H1 (cell line): ENCODE measurements around the gene ZSCAN22. TPM values are rescaled to one million over a fixed set of nuclear protein-coding genes. Genes with fewer than 3 reads are reported as not detected.
"Not testable (repeated sequence)": the region's sequence is repeated elsewhere in the genome, so short reads cannot be mapped to it uniquely, and the experiment has no call there.

ENCODE experiments used
- CTCF ChIA-PET: fragments of 300-600 bp; sonication (Branson Sonifier 250); formaldehyde crosslinking; loops from one replicate; lab custom pipeline; 2021; ENCODE audit not compliant: partially characterized antibody; lab: Charles Lee
- POLR2A ChIA-PET: fragments of 300-600 bp; sonication (Branson Sonifier 250); formaldehyde crosslinking; loops from one replicate; lab custom pipeline; 2021; ENCODE audit warnings: inconsistent platforms; ENCODE audit not compliant: partially characterized antibody; lab: Charles Lee
- DNase-seq, 2 experiments: peaks; one replicate each; pipeline versions ENCODE4 v3.0.0 to v3.0.0-alpha.2; 2010 to 2022; ENCODE audit warnings: low spot score in 2 of 2, low read depth in 1 of 2, mixed read lengths in 1 of 2
- FAIRE-seq: peaks from 2 replicates; lab custom pipeline; 2011; peaks lifted over from hg19 to GRCh38; lab: Jason Lieb, UNC
- H2AFZ ChIP-seq: 2 replicates; pipeline ENCODE4 v1.8.1; 2012; ENCODE audit warnings: low read length, inconsistent platforms
- H2AK5ac ChIP-seq: 2 replicates; pipeline ENCODE4 v1.6.1; 2013; ENCODE audit warnings: low read depth, low read length
- H2BK120ac ChIP-seq: replicated peaks from 2 replicates; pipeline ENCODE3; 2013; ENCODE audit warnings: low read depth, low read length, inconsistent platforms
- H2BK12ac ChIP-seq: 2 replicates; pipeline ENCODE4 v1.6.1; 2013; ENCODE audit warnings: low read depth, low read length
- H2BK15ac ChIP-seq: 2 replicates; pipeline ENCODE4 v1.6.1; 2013; ENCODE audit warnings: low read length
- H2BK20ac ChIP-seq: 2 replicates; pipeline ENCODE4 v1.6.1; 2013; ENCODE audit warnings: low read length
- H2BK5ac ChIP-seq: 2 replicates; pipeline ENCODE4 v1.6.1; 2013; ENCODE audit warnings: low read depth, low read length
- H3K14ac ChIP-seq: 2 replicates; pipeline ENCODE4 v1.6.1; 2013; ENCODE audit warnings: inconsistent platforms; ENCODE audit not compliant: insufficient read length
- H3K18ac ChIP-seq: 2 replicates; pipeline ENCODE4 v1.6.1; 2013; ENCODE audit warnings: low read length; ENCODE audit errors: extremely low read depth
- H3K23ac ChIP-seq: 2 replicates; pipeline ENCODE4 v1.6.1; 2013; ENCODE audit warnings: inconsistent platforms; ENCODE audit not compliant: insufficient read length
- H3K23me2 ChIP-seq: 2 replicates; pipeline ENCODE4 v1.6.1; 2013; ENCODE audit warnings: low read depth, low read length
- H3K27ac ChIP-seq: 2 replicates; pipeline ENCODE4 v1.6.1; 2011; ENCODE audit warnings: low read depth, low read length, inconsistent platforms
- H3K27me3 ChIP-seq, 4 experiments: replicated peaks in 1 of 4; 1 replicate in 1 of 4; 2 replicates in 3 of 4; pipeline versions ENCODE4 v1.6.1 to v1.8.1; 2011 to 2013; ENCODE audit warnings: low read length in 3 of 4, mild to moderate bottlenecking in 3 of 4, inconsistent platforms in 2 of 4, mixed read lengths in 2 of 4, moderate library complexity in 1 of 4; ENCODE audit not compliant: control insufficient read depth in 3 of 4, insufficient read depth in 3 of 4; ENCODE audit errors: extremely low read depth in 1 of 4
- H3K36me3 ChIP-seq, 4 experiments: 2 replicates each; pipeline versions ENCODE4 v1.6.1 to v1.8.1; 2011 to 2013; ENCODE audit warnings: mild to moderate bottlenecking in 4 of 4, low read length in 3 of 4, moderate library complexity in 2 of 4, control low read depth in 1 of 4, inconsistent platforms in 1 of 4; ENCODE audit not compliant: insufficient read depth in 4 of 4, control insufficient read depth in 2 of 4
- H3K4ac ChIP-seq: replicated peaks from 2 replicates; pipeline ENCODE3; 2013; ENCODE audit warnings: low read length, low read depth, mixed read lengths, inconsistent platforms; ENCODE audit not compliant: insufficient read length
- H3K4me1 ChIP-seq, 4 experiments: replicated peaks in 1 of 4; 1 replicate in 1 of 4; 2 replicates in 3 of 4; pipeline versions ENCODE4 v1.6.1 to v1.8.1; 2011 to 2013; ENCODE audit warnings: low read length in 3 of 4, inconsistent platforms in 2 of 4, mixed read lengths in 1 of 4; ENCODE audit not compliant: insufficient read depth in 4 of 4, control insufficient read depth in 3 of 4
- H3K4me2 ChIP-seq, 2 experiments: 2 replicates each; pipeline versions ENCODE4 v1.6.1 to v1.8.1; 2011 to 2013; ENCODE audit warnings: low read depth in 2 of 2, low read length in 2 of 2, control low read depth in 1 of 2, inconsistent platforms in 1 of 2, mild to moderate bottlenecking in 1 of 2; ENCODE audit not compliant: insufficient read depth in 1 of 2
- H3K4me3 ChIP-seq, 4 experiments: fragments of 200-600, 300-600 bp in 1 of 4; sonication (generic), shearing (Covaris generic), sonication (Bioruptor Twin) in 1 of 4; 2 replicates each; pipeline versions ENCODE4 v1.5.1 to v1.8.1; 2011 to 2016; ENCODE audit warnings: low read length in 4 of 4, low read depth in 3 of 4, control low read depth in 2 of 4, inconsistent platforms in 2 of 4, mild to moderate bottlenecking in 2 of 4, mixed read lengths in 1 of 4, moderate library complexity in 1 of 4; ENCODE audit not compliant: insufficient read depth in 2 of 4; ENCODE audit errors: extremely low read depth in 1 of 4
- H3K56ac ChIP-seq: replicated peaks from 2 replicates; pipeline ENCODE3; 2013; ENCODE audit warnings: low read depth, mild to moderate bottlenecking, mixed read lengths, low read length, inconsistent platforms; ENCODE audit not compliant: insufficient read length
- H3K79me1 ChIP-seq: 2 replicates; pipeline ENCODE4 v1.6.1; 2013; ENCODE audit warnings: low read depth, low read length, control low read depth
- H3K79me2 ChIP-seq, 2 experiments: 2 replicates each; pipeline versions ENCODE4 v1.6.1 to v1.8.1; 2012 to 2013; ENCODE audit warnings: low read length in 2 of 2, mild to moderate bottlenecking in 2 of 2, inconsistent platforms in 1 of 2; ENCODE audit not compliant: insufficient read depth in 2 of 2, control insufficient read depth in 1 of 2
- H3K9ac ChIP-seq, 4 experiments: replicated peaks in 1 of 4; 1 replicate in 1 of 4; 2 replicates in 3 of 4; pipeline versions ENCODE4 v1.6.1 to v1.8.1; 2011 to 2013; ENCODE audit warnings: low read depth in 3 of 4, low read length in 3 of 4, control low read depth in 2 of 4, mild to moderate bottlenecking in 2 of 4, moderate library complexity in 2 of 4, inconsistent platforms in 1 of 4; ENCODE audit errors: extremely low read depth in 1 of 4
- H3K9me3 ChIP-seq, 2 experiments: 2 replicates each; pipeline versions ENCODE4 v1.6.1 to v1.8.1; 2012 to 2013; ENCODE audit warnings: mild to moderate bottlenecking in 2 of 2, moderate library complexity in 2 of 2, control low read depth in 1 of 2, inconsistent platforms in 1 of 2, low read depth in 1 of 2, low read length in 1 of 2, mixed read lengths in 1 of 2; ENCODE audit not compliant: insufficient read depth in 2 of 2
- H4K20me1 ChIP-seq, 2 experiments: replicated peaks in 1 of 2; 2 replicates each; pipeline versions ENCODE3 to v1.8.1; 2011 to 2013; ENCODE audit warnings: inconsistent platforms in 2 of 2, low read length in 2 of 2, mild to moderate bottlenecking in 1 of 2; ENCODE audit not compliant: insufficient read depth in 2 of 2, control insufficient read depth in 1 of 2
- H4K5ac ChIP-seq: 2 replicates; pipeline ENCODE4 v1.6.1; 2013; ENCODE audit warnings: low read length, low read depth, mixed read lengths, inconsistent platforms; ENCODE audit not compliant: insufficient read length
- H4K8ac ChIP-seq: 2 replicates; pipeline ENCODE4 v1.8.0; 2013; ENCODE audit warnings: mild to moderate bottlenecking, moderate library complexity, low read length, inconsistent platforms; ENCODE audit not compliant: insufficient read depth; ENCODE audit errors: extremely low read depth
- H4K91ac ChIP-seq: replicated peaks from 2 replicates; pipeline ENCODE3; 2013; ENCODE audit warnings: low read length, mixed read lengths, inconsistent platforms; ENCODE audit not compliant: insufficient read length
- CEBPB ChIP-seq: IDR thresholded peaks from 2 replicates; pipeline ENCODE4 v1.6.1; 2012; ENCODE audit warnings: low read depth, low read length
- WGBS, 2 experiments: shearing (Covaris generic) in 1 of 2; methylation state at CpG; one replicate each; pipeline versions ENCODE4 v1.1.6 to v1.1.7; 2013 to 2015; ENCODE audit warnings: low lambda C conversion rate in 2 of 2, mixed read lengths in 2 of 2, inconsistent platforms in 1 of 2, low coverage in 1 of 2, missing lambda C conversion rate in 1 of 2; ENCODE audit not compliant: insufficient replicate concordance in 2 of 2, insufficient coverage in 1 of 2, insufficient read length in 1 of 2; ENCODE audit errors: extremely low coverage in 1 of 2, missing lambda C conversion rate in 1 of 2; 5-methylcytosine and 5-hydroxymethylcytosine counted together
- polyA plus RNA-seq, 7 experiments: library from polyadenylated mRNA; depleted of rRNA in 3 of 7; stranded (reverse) in 5 of 7; unstranded in 2 of 7; fragments of >200 nt in 5 of 7; fragments of 200-250 nt in 2 of 7; gene quantifications; 1 replicate in 5 of 7; 2 replicates in 1 of 7; 4 replicates in 1 of 7; pipeline versions ENCODE4 v1.2.1 to v1.2.3, GENCODE V29; 2011 to 2013; ENCODE audit warnings: missing spikeins in 2 of 7, mixed read lengths in 2 of 7
- total RNA-seq: library from RNA; stranded (reverse); fragmentation: NEBNext Ultra II Directional; extraction: Animal tissue kit (Norgen Biotek cat#: 25700); gene quantifications from 2 replicates; pipeline ENCODE4 v1.2.1, GENCODE V29; 2021

The ZSCAN22 gene
- total and polyA plus RNA-seq, 2 of the 8 experiments (the other 6 are each of a cell fraction or from before 2014, with no cell fraction given) = 3.2 to 3.3 TPM

DNA sequence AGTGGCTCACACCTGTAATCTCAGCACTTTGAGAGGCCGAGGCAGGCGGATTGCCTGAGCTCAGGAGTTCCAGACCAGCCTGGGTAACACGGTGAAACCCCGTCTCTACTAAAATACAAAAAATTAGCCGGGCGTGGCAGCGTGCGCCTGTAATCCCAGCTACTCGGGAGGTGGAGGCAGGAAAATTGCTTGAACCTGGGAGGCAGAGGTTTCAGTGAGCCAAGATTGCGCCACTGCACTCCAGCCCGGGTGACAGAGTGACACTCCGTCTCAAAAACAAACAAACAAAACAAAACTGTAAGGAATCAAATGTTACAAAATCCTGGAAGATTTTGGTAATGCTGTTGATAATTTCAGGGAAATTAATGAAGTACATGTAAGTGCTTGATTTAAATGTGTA is 21.3 kb downstream of the ZSCAN22 start:
- not testable (repeated sequence) for H3K27me3 ChIP-seq, FAIRE-seq, H2BK5ac ChIP-seq, H3K79me2 ChIP-seq, H3K27ac ChIP-seq, H3K4me1 ChIP-seq, H2AK5ac ChIP-seq, H4K91ac ChIP-seq, H2BK15ac ChIP-seq, H3K4ac ChIP-seq, H3K23me2 ChIP-seq, H2BK20ac ChIP-seq, H3K79me1 ChIP-seq, H4K5ac ChIP-seq, H2BK12ac ChIP-seq, H3K14ac ChIP-seq, H3K56ac ChIP-seq, H4K8ac ChIP-seq, H3K9me3 ChIP-seq, DNase-seq, H3K23ac ChIP-seq, H3K18ac ChIP-seq, H2BK120ac ChIP-seq, H3K9ac ChIP-seq, H4K20me1 ChIP-seq, H3K36me3 ChIP-seq
- peak overlapping the region; percentile 78 to 88 (median 82) for H3K4me3 ChIP-seq
- TF ChIP-seq CEBPB = 0 out of 2 replicates have a peak, but pooled peaks have one; percentile 5
- POLR2A ChIA-PET = interaction anchor here (0.7 to 11.4 kb wide), 11 partner anchors 8 to 165 kb away, joined by 3 to 102 read pairs (median 4); partner anchors contain the start of genes ZNF274, ZNF497, ZNF544 and ZSCAN22
- 28% methylated on average over 12 of the region's 12 CpGs; no CpG with 5 or more reads in 1 of the 2 experiments for WGBS, 2 experiments
- 0 out of 2 replicates have a peak overlapping the region, but pooled peaks have one; percentile 63 for H2AFZ ChIP-seq
- CTCF ChIA-PET = interaction anchor here (0.6 to 2.4 kb wide), 8 partner anchors 9 to 70 kb away, joined by 3 to 13 read pairs (median 5); partner anchors contain the start of gene ZNF837
- H3K4me2 ChIP-seq = peak overlapping the region; percentile 76 to 78
